Endothelial cell (in vitro differentiated cells): ENCODE data around the gene DCAF12L2. TPM values are rescaled to one million over a fixed set of nuclear protein-coding genes. Genes with fewer than 3 reads are reported as not detected.
"Not testable (repeated sequence)": the region's sequence is repeated elsewhere in the genome, so short reads cannot be mapped to it uniquely, and the experiment has no call there.

Experiments
- DNase-seq: peaks from one replicate; pipeline ENCODE4 v3.0.0; 2021; ENCODE audit warnings: low spot score
- H3K27ac Mint-ChIP-seq: one replicate; pipeline ENCODE4 v1.8.0; 2021; ENCODE audit warnings: mixed read lengths, inconsistent platforms; ENCODE audit not compliant: unreplicated experiment
- H3K27me3 Mint-ChIP-seq: one replicate; pipeline ENCODE4 v1.8.0; 2021; ENCODE audit warnings: mild to moderate bottlenecking, moderate library complexity, mixed read lengths, inconsistent platforms; ENCODE audit not compliant: unreplicated experiment
- H3K36me3 Mint-ChIP-seq: one replicate; pipeline ENCODE4 v1.8.0; 2021; ENCODE audit warnings: mild to moderate bottlenecking, low read depth, mixed read lengths, inconsistent platforms; ENCODE audit not compliant: unreplicated experiment
- H3K4me1 Mint-ChIP-seq: one replicate; pipeline ENCODE4 v1.8.0; 2021; ENCODE audit warnings: mild to moderate bottlenecking, mixed read lengths, inconsistent platforms; ENCODE audit not compliant: unreplicated experiment
- H3K4me3 Mint-ChIP-seq: one replicate; pipeline ENCODE4 v1.8.0; 2021; ENCODE audit warnings: mild to moderate bottlenecking, mixed read lengths, inconsistent platforms; ENCODE audit not compliant: unreplicated experiment
- H3K9me3 Mint-ChIP-seq: one replicate; pipeline ENCODE4 v1.8.0; 2021; ENCODE audit warnings: mixed read lengths, inconsistent platforms; ENCODE audit not compliant: unreplicated experiment
- long read RNA-seq: library from polyadenylated mRNA; unstranded; transcript quantifications from one replicate; pipeline ENCODE4 v2.0.0, GENCODE V29; 2020; ENCODE audit not compliant: unreplicated experiment
- total RNA-seq: library from RNA; stranded (reverse); fragmentation: NEBNext Ultra II Directional; extraction: Animal tissue kit (Norgen Biotek cat#: 25700); gene quantifications from one replicate; pipeline ENCODE4 v1.2.1, GENCODE V29; 2021; ENCODE audit not compliant: unreplicated experiment
- TF ChIP-seq, protein P1 (sequence below): fragments of 200-600 bp; sonication (generic); IDR thresholded peaks from one replicate; pipeline ENCODE4 v1.5.0; 2021; ENCODE audit warnings: antibody characterized with exemption; ENCODE audit not compliant: unreplicated experiment

The DCAF12L2 gene
- 1.0 TPM for total RNA-seq
- long read RNA-seq: 0 reads

DNA sequence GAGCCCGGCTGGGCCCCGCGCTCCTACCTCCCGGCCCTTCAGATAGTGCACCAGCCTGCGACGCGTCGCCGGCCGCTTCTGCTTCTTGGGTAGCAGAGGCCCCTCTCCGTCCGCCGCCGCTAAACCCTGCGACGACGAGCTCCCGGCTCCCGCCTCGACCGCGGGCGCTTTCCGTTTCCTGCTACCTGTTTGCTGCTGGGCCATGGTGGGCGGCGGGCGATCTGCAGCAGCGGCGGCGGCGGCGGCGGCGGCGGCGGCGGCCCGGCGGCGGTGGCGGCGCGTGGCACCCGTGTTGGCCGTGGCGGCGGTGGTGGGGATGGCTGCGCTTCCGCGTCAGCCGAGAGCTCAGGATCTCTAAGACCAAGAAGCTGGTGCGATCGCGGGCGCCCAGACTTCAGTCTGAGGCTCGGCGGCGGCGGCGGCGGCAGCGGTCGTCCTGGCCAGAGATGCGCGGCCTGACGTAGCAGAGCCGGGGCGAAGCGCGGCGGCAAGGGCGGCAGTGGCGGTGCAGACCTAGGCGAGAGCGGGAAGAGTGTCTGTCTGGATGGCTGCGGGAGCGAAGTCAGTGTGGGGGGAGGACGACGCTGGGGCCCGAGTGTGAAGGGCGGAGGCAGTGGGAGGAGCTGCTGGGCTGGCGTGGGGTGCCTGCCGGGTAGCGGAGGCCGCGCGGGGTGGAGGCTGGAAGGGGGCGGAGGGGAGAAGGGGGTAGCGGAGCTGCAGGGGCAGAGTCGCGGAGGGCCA, at the start of gene DCAF12L2:
TSS of gene DCAF12L2 (minus strand) at position 569 of the 741 bp plus-strand sequence. CDS start at position 204, 365 bp downstream.
- no peaks in the 10 kb centered on the region for H3K4me1 Mint-ChIP-seq
- TF ChIP-seq, protein P1, sequence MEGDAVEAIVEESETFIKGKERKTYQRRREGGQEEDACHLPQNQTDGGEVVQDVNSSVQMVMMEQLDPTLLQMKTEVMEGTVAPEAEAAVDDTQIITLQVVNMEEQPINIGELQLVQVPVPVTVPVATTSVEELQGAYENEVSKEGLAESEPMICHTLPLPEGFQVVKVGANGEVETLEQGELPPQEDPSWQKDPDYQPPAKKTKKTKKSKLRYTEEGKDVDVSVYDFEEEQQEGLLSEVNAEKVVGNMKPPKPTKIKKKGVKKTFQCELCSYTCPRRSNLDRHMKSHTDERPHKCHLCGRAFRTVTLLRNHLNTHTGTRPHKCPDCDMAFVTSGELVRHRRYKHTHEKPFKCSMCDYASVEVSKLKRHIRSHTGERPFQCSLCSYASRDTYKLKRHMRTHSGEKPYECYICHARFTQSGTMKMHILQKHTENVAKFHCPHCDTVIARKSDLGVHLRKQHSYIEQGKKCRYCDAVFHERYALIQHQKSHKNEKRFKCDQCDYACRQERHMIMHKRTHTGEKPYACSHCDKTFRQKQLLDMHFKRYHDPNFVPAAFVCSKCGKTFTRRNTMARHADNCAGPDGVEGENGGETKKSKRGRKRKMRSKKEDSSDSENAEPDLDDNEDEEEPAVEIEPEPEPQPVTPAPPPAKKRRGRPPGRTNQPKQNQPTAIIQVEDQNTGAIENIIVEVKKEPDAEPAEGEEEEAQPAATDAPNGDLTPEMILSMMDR: no peak
- H3K27ac Mint-ChIP-seq: no peak within 1 kb of the TSS
- peaks cover 3% of the 10 kb centered on the region for H3K27me3 Mint-ChIP-seq
- no peaks in the 10 kb centered on the region for H3K36me3 Mint-ChIP-seq
- peak; percentile 15 for DNase-seq
- H3K9me3 Mint-ChIP-seq: no peaks in the 10 kb centered on the region
- peak within 1 kb of the TSS; percentile 73 for H3K4me3 Mint-ChIP-seq

DNA sequence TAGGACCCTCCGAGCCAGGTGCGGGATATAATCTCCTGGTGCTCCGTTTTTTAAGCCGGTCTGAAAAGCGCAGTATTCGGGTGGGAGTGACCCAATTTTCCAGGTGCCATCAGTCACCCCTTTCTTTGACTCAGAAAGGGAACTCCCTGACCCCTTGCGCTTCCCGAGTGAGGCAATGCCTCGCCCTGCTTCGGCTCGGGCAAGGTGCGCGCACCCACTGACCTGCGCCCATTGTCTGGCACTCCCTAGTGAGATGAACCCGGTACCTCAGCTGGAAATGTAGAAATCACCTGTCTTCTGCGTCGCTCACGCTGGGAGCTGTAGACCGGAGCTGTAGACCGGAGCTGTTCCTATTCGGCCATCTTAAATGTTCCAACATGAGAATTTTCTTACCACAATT, 24.8 kb upstream of the DCAF12L2 start:
- H3K27me3 Mint-ChIP-seq, H3K9me3 Mint-ChIP-seq, H3K4me1 Mint-ChIP-seq, H3K27ac Mint-ChIP-seq, H3K36me3 Mint-ChIP-seq, DNase-seq, H3K4me3 Mint-ChIP-seq: not testable (repeated sequence)

DNA sequence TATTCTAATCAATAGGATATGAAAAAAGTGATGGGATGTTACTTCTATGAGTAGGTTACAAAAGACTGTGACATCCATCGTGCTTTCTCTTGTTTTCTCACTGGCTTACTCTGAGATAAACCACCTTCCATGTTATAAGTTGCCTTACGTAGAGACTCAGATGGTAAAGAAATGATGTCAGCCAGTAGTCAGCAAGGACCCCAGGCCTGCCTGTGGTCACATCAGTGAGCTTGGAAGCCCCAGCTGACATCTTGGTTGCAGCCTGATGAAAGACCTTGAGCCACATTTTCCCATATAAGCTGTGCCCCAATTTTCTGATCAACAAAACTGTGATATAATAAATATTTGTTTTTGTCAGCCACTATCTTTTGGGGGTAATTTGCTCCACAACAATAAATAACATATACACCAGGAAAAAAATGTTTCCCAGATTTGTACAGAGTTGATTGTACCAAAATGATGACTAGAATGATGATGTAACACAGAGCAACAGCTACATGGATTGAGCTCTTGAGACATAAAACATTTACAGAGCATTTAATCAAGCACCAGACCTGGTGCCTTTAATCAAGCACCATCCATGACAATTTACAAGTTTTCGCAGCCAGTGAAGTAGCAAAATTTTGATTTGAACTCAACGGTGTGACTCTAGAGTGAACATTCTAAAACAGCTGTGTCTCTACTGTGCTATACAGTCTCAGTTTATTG, 11.2 kb upstream of the DCAF12L2 start:
- Mint-ChIP-seq H3K36me3 (no peaks in the 10 kb centered on the region), H3K4me3 (no peak overlapping the region), H3K9me3 (no peaks in the 10 kb centered on the region), H3K27ac (no peak overlapping the region), H3K4me1 (no peaks in the 10 kb centered on the region), H3K27me3 (no peaks in the 10 kb centered on the region)
- TF ChIP-seq, protein P1: no peak
- DNase-seq: no peak

DNA sequence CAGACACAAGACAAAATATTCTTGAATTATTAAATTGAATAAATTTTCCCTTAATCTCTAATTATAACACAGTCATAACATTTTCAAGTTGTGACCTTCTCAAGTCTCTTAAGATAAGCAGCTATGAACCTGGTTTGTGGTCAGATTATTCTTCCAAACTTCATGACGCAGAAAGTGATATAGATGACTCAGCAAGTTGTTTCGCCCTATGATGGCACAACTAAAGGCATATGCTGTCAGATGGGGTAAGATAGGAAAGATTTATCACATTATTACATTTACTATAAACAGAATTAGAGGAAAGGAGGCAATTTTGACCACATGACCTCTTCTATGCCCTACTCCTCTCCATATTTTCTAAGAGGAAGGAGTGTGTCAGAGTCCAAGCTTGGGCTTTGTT, 4.6 kb upstream of the DCAF12L2 start:
- no peak overlapping the region for H3K27ac Mint-ChIP-seq
- no peaks in the 10 kb centered on the region for H3K27me3 Mint-ChIP-seq
- no peak overlapping the region for H3K4me3 Mint-ChIP-seq
- DNase-seq: no peak
- H3K9me3 Mint-ChIP-seq: no peaks in the 10 kb centered on the region
- no peaks in the 10 kb centered on the region for H3K36me3 Mint-ChIP-seq
- TF ChIP-seq, protein P1: no peak
- no peaks in the 10 kb centered on the region for H3K4me1 Mint-ChIP-seq

DNA sequence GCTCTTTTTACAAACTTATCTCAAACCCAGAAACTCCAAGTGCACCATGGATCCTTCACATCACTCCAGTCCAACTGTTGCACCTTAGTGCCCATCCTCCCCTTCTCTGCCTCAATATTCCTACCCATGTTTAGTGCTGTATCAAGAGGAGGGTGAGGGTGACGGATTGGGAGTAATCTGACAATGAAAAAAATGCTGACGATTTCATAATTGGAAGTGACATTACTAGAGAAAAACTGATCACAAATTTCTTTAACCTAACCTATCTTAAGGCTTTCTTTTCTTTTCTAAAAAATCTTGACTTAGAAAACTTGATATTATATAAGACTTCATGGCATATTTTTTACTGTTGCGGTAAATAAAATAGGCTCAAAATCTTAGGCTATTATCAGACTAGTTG, 1.5 kb upstream of the DCAF12L2 start:
- no peaks in the 10 kb centered on the region for H3K36me3 Mint-ChIP-seq
- no peak for DNase-seq
- H3K27ac Mint-ChIP-seq: no peak overlapping the region
- H3K9me3 Mint-ChIP-seq: no peaks in the 10 kb centered on the region
- TF ChIP-seq, protein P1: no peak
- peaks cover 3% of the 10 kb centered on the region for H3K27me3 Mint-ChIP-seq
- no peak overlapping the region for H3K4me3 Mint-ChIP-seq
- no peaks in the 10 kb centered on the region for H3K4me1 Mint-ChIP-seq
